Subcutaneous preadipocyte (primary cell): ENCODE measurements around the gene PPP1R15B. TPM values are rescaled to one million over a fixed set of nuclear protein-coding genes. Genes with fewer than 3 reads are reported as not detected.

ENCODE experiments used
- small RNA-seq: library from RNA; depleted of rRNA; stranded (forward); fragments of <200 nt; gene quantifications from one replicate; pipeline ENCODE3, GENCODE V24; 2012
- total RNA-seq: library from RNA; depleted of rRNA; stranded (reverse); fragments of >200 nt; gene quantifications from 2 replicates; pipeline ENCODE4 v1.2.3, GENCODE V29; 2012

PPP1R15B gene
- 13.2 and 20.9 TPM in 2 replicates for total RNA-seq

GRCh38 chr1:204411451-204412204 lies at the start of gene PPP1R15B:
TSS of gene PPP1R15B (minus strand) at chr1:204411817. CDS start at chr1:204411411, 406 bp downstream.

GRCh38 chr1:204359474-204360255 lies 52.0 kb downstream of the PPP1R15B start, which contains the start of gene PLEKHA6:
TSS of gene PLEKHA6 (minus strand) at chr1:204359929. CDS start at chr1:204273727, 86,202 bp downstream.

Small RNA genes lying within 50 kb of the gene (small RNA-seq; reads per million reads assigned to genes)
- gene AL606489.2, result not detected

Other genes with a start within 250 kb of the PPP1R15B start
- 0.37 TPM in 1 of 2 replicates, not detected in the other for gene REN, start 245.5 kb downstream of the PPP1R15B start, total RNA-seq
- not detected in 2 replicates for gene KISS1, start 215.3 kb downstream of the PPP1R15B start, total RNA-seq
- gene GOLT1A, start 197.8 kb downstream of the PPP1R15B start, total RNA-seq, result not detected in 2 replicates
- 0.20 and 0.37 TPM in 2 replicates for gene PLEKHA6, start 51.9 kb downstream of the PPP1R15B start, total RNA-seq
- gene PIK3C2B, start 83.0 kb upstream of the PPP1R15B start, total RNA-seq, result 2.2 and 4.0 TPM in 2 replicates
- gene MDM4, start 104.6 kb upstream of the PPP1R15B start, total RNA-seq, result 25.0 and 31.5 TPM in 2 replicates